RWPE2 (cell line): ENCODE measurements around the gene SPATA6L.

Source experiments
- ATAC-seq: fragments of 200-7000 bp; cut with Tn5 transposase; 3 replicates; pipeline ENCODE4 v1.9.1; 2021; ENCODE audit warnings: low read depth
- DNase-seq: peaks from one replicate; pipeline ENCODE4 v3.0.0-alpha.2; 2020; ENCODE audit warnings: low spot score
- H3K27ac ChIP-seq: fragments of 450-650 bp; 2 replicates; pipeline ENCODE4 v1.5.1; 2017; ENCODE audit warnings: mild to moderate bottlenecking; ENCODE audit not compliant: poor library complexity, severe bottlenecking
- H3K27me3 ChIP-seq: fragments of 250-450 bp; sonication (Bioruptor Pico); 2 replicates; pipeline ENCODE4 v1.5.1; 2021; ENCODE audit warnings: mild to moderate bottlenecking, moderate library complexity; ENCODE audit not compliant: insufficient read depth, poor library complexity, severe bottlenecking
- H3K36me3 ChIP-seq: fragments of 250-450 bp; sonication (Bioruptor Pico); 2 replicates; pipeline ENCODE4 v1.5.1; 2020; ENCODE audit warnings: low read depth, mild to moderate bottlenecking, moderate library complexity
- H3K4me1 ChIP-seq: fragments of 250-450 bp; sonication (Bioruptor Pico); 2 replicates; pipeline ENCODE4 v1.5.1; 2021; ENCODE audit warnings: mild to moderate bottlenecking, moderate library complexity; ENCODE audit not compliant: insufficient read depth, poor library complexity, severe bottlenecking
- H3K4me3 ChIP-seq: fragments of 250-450 bp; sonication (Bioruptor Pico); 2 replicates; pipeline ENCODE4 v1.5.1; 2021; ENCODE audit warnings: mild to moderate bottlenecking, moderate library complexity; ENCODE audit not compliant: severe bottlenecking
- H3K9me3 ChIP-seq: fragments of 250-450 bp; sonication (Bioruptor Pico); 2 replicates; pipeline ENCODE4 v1.5.1; 2021; ENCODE audit warnings: mild to moderate bottlenecking, moderate library complexity; ENCODE audit not compliant: severe bottlenecking
- TF ChIP-seq, protein P1 (sequence below): fragments of 450-650 bp; IDR thresholded peaks from one replicate; pipeline ENCODE4 v1.5.1; 2017; ENCODE audit warnings: mild to moderate bottlenecking, moderate library complexity; ENCODE audit not compliant: poor library complexity, severe bottlenecking

Gene SPATA6L

DNA sequence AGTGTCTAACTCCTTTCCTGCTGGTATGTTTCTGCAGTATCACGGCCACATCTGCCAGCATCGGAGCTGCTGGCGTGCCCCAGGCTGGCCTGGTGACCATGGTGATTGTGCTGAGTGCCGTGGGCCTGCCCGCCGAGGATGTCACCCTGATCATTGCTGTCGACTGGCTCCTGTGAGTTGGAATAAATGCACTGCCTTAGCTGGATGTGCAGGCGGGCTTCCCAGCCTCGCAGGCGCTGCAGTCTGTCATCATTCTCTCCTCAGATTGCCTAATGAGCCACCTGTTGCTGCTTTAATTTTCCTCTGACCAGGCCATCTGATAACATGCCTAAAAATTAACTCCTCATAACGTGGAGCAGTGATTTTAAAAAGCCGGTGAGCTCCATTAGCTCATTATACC, 83.3 kb downstream of the SPATA6L start:
- Histone ChIP-seq H3K27me3 (no peaks in the 10 kb centered on the region), H3K36me3 (no peaks in the 10 kb centered on the region), H3K9me3 (no peaks in the 10 kb centered on the region), H3K4me3 (no peak overlapping the region), H3K27ac (no peak overlapping the region), H3K4me1 (no peaks in the 10 kb centered on the region)
- ATAC-seq (no peak), DNase-seq (no peak)
- TF ChIP-seq, protein P1, sequence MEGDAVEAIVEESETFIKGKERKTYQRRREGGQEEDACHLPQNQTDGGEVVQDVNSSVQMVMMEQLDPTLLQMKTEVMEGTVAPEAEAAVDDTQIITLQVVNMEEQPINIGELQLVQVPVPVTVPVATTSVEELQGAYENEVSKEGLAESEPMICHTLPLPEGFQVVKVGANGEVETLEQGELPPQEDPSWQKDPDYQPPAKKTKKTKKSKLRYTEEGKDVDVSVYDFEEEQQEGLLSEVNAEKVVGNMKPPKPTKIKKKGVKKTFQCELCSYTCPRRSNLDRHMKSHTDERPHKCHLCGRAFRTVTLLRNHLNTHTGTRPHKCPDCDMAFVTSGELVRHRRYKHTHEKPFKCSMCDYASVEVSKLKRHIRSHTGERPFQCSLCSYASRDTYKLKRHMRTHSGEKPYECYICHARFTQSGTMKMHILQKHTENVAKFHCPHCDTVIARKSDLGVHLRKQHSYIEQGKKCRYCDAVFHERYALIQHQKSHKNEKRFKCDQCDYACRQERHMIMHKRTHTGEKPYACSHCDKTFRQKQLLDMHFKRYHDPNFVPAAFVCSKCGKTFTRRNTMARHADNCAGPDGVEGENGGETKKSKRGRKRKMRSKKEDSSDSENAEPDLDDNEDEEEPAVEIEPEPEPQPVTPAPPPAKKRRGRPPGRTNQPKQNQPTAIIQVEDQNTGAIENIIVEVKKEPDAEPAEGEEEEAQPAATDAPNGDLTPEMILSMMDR, result no peak

DNA sequence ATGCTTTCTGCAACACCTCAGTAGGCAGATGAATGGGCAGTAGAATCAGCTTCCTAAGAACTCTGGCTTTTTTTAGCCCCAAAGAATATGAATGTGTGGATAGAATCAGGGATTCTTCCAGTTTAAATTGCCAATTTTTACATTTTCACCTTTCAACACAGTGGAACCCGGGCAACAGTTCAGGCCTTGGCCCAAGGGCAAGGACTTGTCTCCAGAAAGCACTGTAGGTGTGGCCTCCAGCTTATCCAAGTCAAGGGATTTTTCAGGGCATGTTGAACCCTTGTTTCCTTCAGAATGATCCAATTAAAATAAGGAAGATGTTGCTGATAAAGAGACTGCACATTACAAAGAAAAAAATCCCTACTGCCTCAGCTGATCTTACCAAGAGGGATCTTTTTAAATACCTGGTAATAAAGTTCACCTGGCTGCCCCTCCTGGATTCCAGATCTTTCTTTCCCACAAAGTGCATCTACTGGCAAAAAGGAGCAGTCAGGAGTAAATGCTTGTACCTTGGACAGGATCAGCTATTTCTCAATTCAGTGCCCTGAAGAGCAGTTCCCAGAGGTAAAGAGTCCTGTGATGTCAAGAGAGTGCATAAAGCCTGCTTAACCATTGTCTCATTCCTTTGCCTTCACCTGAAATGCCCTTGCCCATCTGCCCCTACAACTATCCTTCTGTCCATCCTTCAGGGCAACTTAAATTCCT, 84.3 kb downstream of the SPATA6L start:
- Histone ChIP-seq H3K9me3 (no peaks in the 10 kb centered on the region), H3K27ac (no peak overlapping the region), H3K4me1 (no peaks in the 10 kb centered on the region), H3K4me3 (no peak overlapping the region), H3K27me3 (no peaks in the 10 kb centered on the region), H3K36me3 (no peaks in the 10 kb centered on the region)
- TF ChIP-seq, protein P1, result no peak
- no peak for ATAC-seq
- no peak for DNase-seq

DNA sequence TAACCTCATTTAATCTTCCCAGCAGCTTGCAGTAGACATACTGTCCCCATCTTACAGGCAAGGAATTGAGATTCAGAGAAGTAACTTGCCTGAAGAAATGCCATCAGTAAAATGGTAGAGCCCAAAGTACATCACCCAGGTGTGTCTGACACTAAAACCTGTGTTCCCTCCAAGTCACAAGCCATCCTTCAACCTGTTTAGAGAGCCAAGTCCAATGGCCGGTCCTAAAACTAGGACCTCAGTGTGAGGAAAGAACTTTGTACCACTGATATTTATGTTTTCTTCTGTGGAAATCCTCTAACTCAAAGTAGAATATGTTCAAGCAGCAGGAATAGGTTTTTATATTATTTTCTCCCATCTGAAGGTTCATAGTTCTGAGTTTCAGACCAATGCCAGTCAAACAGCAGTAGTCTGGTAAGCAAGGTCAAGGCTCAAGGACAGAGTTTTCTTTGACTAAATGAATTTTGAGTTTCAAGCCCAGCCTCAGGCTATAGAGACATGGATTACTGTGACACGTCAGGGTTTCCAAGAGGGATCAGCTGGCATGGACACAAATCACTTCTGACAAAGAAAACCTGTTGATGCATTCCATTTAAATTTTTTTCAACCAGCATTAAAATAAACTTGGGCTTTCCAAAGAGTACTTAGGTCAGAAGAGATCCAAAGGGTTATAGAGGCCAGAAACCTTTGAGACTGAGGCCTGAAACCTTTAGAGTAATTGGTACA, 85.1 kb downstream of the SPATA6L start:
- Histone ChIP-seq H3K4me1 (no peaks in the 10 kb centered on the region), H3K36me3 (no peaks in the 10 kb centered on the region), H3K27me3 (no peaks in the 10 kb centered on the region), H3K4me3 (no peak overlapping the region), H3K9me3 (no peaks in the 10 kb centered on the region), H3K27ac (no peak overlapping the region)
- no peak for ATAC-seq
- TF ChIP-seq, protein P1, result no peak
- DNase-seq, result no peak

DNA sequence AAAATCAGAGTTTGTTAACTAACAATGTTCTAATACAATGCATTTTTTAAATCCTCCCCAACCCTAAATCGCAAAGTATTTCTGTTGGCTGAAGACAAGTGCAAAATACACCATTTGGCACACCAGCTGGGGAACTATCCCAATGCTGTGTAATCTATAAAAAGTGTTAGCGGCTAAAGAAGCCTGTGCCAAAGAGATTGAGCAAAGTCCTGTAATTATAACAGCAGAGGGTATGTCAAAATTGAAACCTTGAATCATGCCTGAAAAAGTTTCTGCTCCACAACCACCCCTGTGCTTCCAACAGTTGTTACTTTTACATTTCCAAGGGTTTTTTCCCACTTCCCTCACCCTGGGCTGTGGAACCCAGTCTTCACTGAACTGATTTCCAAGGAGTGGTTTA, 87.3 kb downstream of the SPATA6L start:
- TF ChIP-seq, protein P1, result no peak
- Histone ChIP-seq H3K9me3 (no peaks in the 10 kb centered on the region), H3K4me1 (no peaks in the 10 kb centered on the region), H3K36me3 (no peaks in the 10 kb centered on the region), H3K4me3 (no peak overlapping the region), H3K27me3 (no peaks in the 10 kb centered on the region), H3K27ac (no peak overlapping the region)
- DNase-seq (no peak), ATAC-seq (no peak)

DNA sequence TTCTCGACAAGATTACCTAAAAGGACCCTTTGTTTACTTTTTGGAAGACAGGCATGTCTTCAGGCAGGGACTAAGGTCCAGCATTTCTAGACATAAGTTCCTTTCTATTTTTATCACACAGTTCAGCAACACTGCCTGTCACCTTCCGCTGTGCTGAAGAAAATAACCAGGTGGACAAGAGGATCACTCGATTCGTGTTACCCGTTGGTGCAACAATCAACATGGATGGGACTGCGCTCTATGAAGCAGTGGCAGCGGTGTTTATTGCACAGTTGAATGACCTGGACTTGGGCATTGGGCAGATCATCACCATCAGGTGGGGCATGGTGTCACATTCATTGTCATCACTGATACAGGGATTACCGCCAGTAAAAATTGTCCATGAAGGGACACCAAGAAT, 89.8 kb downstream of the SPATA6L start:
- H3K4me1 ChIP-seq, result no peaks in the 10 kb centered on the region
- H3K27me3 ChIP-seq, result no peaks in the 10 kb centered on the region
- no peaks in the 10 kb centered on the region for H3K9me3 ChIP-seq
- DNase-seq (no peak), ATAC-seq (no peak)
- H3K36me3 ChIP-seq, result no peaks in the 10 kb centered on the region
- H3K4me3 ChIP-seq, result no peak overlapping the region
- TF ChIP-seq, protein P1, result no peak
- no peak overlapping the region for H3K27ac ChIP-seq
